WI38 (cell line): ENCODE measurements around the gene CADM1.

Source experiments
- H3K4me3 ChIP-seq: 2 replicates; pipeline ENCODE4 v1.5.1; 2011; ENCODE audit warnings: low read depth, mild to moderate bottlenecking, control low read depth, low read length
- CTCF ChIP-seq: IDR thresholded peaks from 2 replicates; pipeline ENCODE4 v1.5.1; 2012; ENCODE audit warnings: low read depth, mild to moderate bottlenecking, control low read depth, low read length

The CADM1 gene

GRCh38 chr11:115368616-115369015 is 135.6 kb downstream of the CADM1 start:
- H3K4me3 ChIP-seq, result no peak overlapping the region
- TF ChIP-seq CTCF, result no peak

- no peak overlapping the region for H3K4me3 ChIP-seq
- no peak for TF ChIP-seq CTCF
These were observed 137.4 kb downstream of the CADM1 start for GRCh38 chr11:115366826-115367225.

- no peak for TF ChIP-seq CTCF
- no peak overlapping the region for H3K4me3 ChIP-seq
These were observed 138.3 kb downstream of the CADM1 start for GRCh38 chr11:115365907-115366306.

- H3K4me3 ChIP-seq, result no peak overlapping the region
- no peak for TF ChIP-seq CTCF
These were observed 139.3 kb downstream of the CADM1 start for GRCh38 chr11:115364896-115365295.

- no peak for TF ChIP-seq CTCF
- no peak overlapping the region for H3K4me3 ChIP-seq
These were observed 140.3 kb downstream of the CADM1 start for GRCh38 chr11:115363921-115364320.

- no peak overlapping the region for H3K4me3 ChIP-seq
- no peak for TF ChIP-seq CTCF
These were observed 140.8 kb downstream of the CADM1 start for GRCh38 chr11:115363426-115363825.

GRCh38 chr11:115362997-115363396 is 141.2 kb downstream of the CADM1 start:
- no peak for TF ChIP-seq CTCF
- H3K4me3 ChIP-seq, result no peak overlapping the region

- no peak overlapping the region for H3K4me3 ChIP-seq
- no peak for TF ChIP-seq CTCF
These were observed 143.2 kb downstream of the CADM1 start for GRCh38 chr11:115361025-115361424.
